ENCODE measurements around the gene AKAP13. TPM values are rescaled to one million over a fixed set of nuclear protein-coding genes. Genes with fewer than 3 reads are reported as not detected.

Gene AKAP13
- total and polyA plus RNA-seq, 2 of the 13 experiments (the other 11 are each of a cell fraction or from before 2014, with no cell fraction given), result 6.7 to 27.1 TPM

GRCh38 chr15:85404918-85405866 is 24.8 kb downstream of the AKAP13 start:
- Histone ChIP-seq H3K27ac (ENCODE audit: extremely low read length, insufficient read depth, low read length) (no peak overlapping the region), H3K27me3 (ENCODE audit: control insufficient read depth in 1 of 2, insufficient read depth in 2 of 2, low read length in 2 of 2) (no peaks in the 10 kb centered on the region), H3K4me3 (replicated peaks in 1 of 3; ENCODE audit: insufficient read depth in 1 of 3, low read depth in 2 of 3, low read length in 3 of 3) (no peak overlapping the region), H3K9me3 (ENCODE audit: low read length) (no peaks in the 10 kb centered on the region), H3K79me2 (ENCODE audit: insufficient read depth, low read length) (peaks cover 76% of the 10 kb centered on the region), H3K4me1 (ENCODE audit: insufficient read depth, low read length) (peaks cover 24% of the 10 kb centered on the region), H2AFZ (ENCODE audit: low read length) (no peak overlapping the region), H3K9ac (ENCODE audit: insufficient read depth, low read depth, low read length) (no peak overlapping the region), H4K20me1 (ENCODE audit: insufficient read depth, low read length) (no peaks in the 10 kb centered on the region), H3K36me3 (replicated peaks in 1 of 2; ENCODE audit: control insufficient read depth in 1 of 2, insufficient read depth in 2 of 2, low read length in 2 of 2) (no peaks in the 10 kb centered on the region), H3K4me2 (ENCODE audit: low read depth, low read length) (no peak overlapping the region)
- DNase-seq (ENCODE audit: low spot score) (no peak), ATAC-seq (no peak), FAIRE-seq (no peak)
- in situ Hi-C loops (cut with HindIII; ENCODE audit: extremely low pct_ligation_motif_present, low pct_unique_long_range_greater_than_20kb) (no loop called here), intact Hi-C loops (cut with micrococcal nuclease; ENCODE audit: unreplicated experiment) (no loop called here)
- ChIA-PET POLR2A (interaction anchor here (1.3 to 2.0 kb wide), 2 partner anchors 10 to 25 kb away, joined by 3 to 5 read pairs; partner anchors contain the start of gene AKAP13), CTCF (ENCODE audit: low intra/inter-chr PET ratio, low total read pairs) (no interaction called here)
- BruUV-seq (replicated peaks), result no TSS peak
- TF ChIP-seq SAP130 (CRISPR knock-in tag; IDR thresholded peaks at IDR 0.05; ENCODE audit: low read depth), result no peak
- no peak for TF ChIP-seq IRX3 (CRISPR knock-in tag; IDR thresholded peaks at IDR 0.05; ENCODE audit: borderline replicate concordance, low read depth)
- TF ChIP-seq ZNF883 (CRISPR knock-in tag; IDR thresholded peaks at IDR 0.05; ENCODE audit: not compliant biosample characterization), result no peak
- no peak for TF ChIP-seq ZBTB14 (CRISPR knock-in tag; IDR thresholded peaks at IDR 0.05)
- no peak for TF ChIP-seq SUZ12 (IDR thresholded peaks at IDR 0.05; ENCODE audit: low read depth, low read length)
- no peak for TF ChIP-seq GABPA (IDR thresholded peaks at IDR 0.05; ENCODE audit: low read depth, low read length)
- TF ChIP-seq GABPA (CRISPR knock-in tag; IDR thresholded peaks at IDR 0.05; ENCODE audit: low read depth), result no peak
- no peak for TF ChIP-seq ZNF746 (CRISPR knock-in tag; IDR thresholded peaks at IDR 0.05)
- 89% methylated on average over 7 of the region's 7 CpGs for WGBS (ENCODE audit: low lambda C conversion rate)
